Measurements from ENCODE around the gene KANSL2. TPM values are rescaled to one million over a fixed set of nuclear protein-coding genes. Genes with fewer than 3 reads are reported as not detected.
"Not testable (repeated sequence)": the region's sequence is repeated elsewhere in the genome, so short reads cannot be mapped to it uniquely, and the experiment has no call there.

Gene KANSL2
- total RNA-seq, 4 donors from 2014 or later: 69.0 to 107 (median 76.4) TPM

- DNase-seq (no peak), ATAC-seq (no peak)
- Histone ChIP-seq H3K27me3 (no peaks in the 10 kb centered on the region), H3K9me3 (no peaks in the 10 kb centered on the region), H3K4me1 (peaks cover 32 to 36% of the 10 kb centered on the region in 2 donors), H3K27ac (peak overlapping the region in 2 of 4 donors; percentile 96 to 99), H3K4me3 (peak overlapping the region; percentile 69 to 99 (median 81)), H3K36me3 (peaks cover 0 to 21% of the 10 kb centered on the region in 2 donors)
- in situ Hi-C loops (cut with MboI; ENCODE audit: low sequenced_read_pairs in 4 of 4) (no loop called here), intact Hi-C loops (cut with DNase I; ENCODE audit: low total_unique reads) (loop anchor here (2.0 to 5.0 kb wide), 2 partner anchors 34 to 331 kb away; partner anchors contain the start of genes CCNT1 and ZNF641)
- TF ChIP-seq POLR2A (IDR thresholded peaks at IDR 0.05) (no peak), CTCF (IDR thresholded peaks at IDR 0.05 in 4 of 5, conservative IDR thresholded peaks at IDR 0.05 in 1 of 5) (no peak)
These were observed 889 bp upstream of the KANSL2 start for GRCh38 chr12:48682927-48683326.

GRCh38 chr12:48682533-48682905 is 481 bp upstream of the KANSL2 start:
- intact Hi-C loops (cut with DNase I; ENCODE audit: low total_unique reads): loop anchor here (2.0 to 5.0 kb wide), 2 partner anchors 34 to 330 kb away; partner anchors contain the start of genes CCNT1 and ZNF641
- DNase-seq; H3K9me3 ChIP-seq; in situ Hi-C loops (cut with MboI; ENCODE audit: low sequenced_read_pairs in 4 of 4); ATAC-seq; H3K27me3 ChIP-seq: not testable (repeated sequence)
- Histone ChIP-seq H3K36me3 (peaks cover 0 to 21% of the 10 kb centered on the region in 2 donors), H3K4me1 (peaks cover 37 to 40% of the 10 kb centered on the region in 2 donors), H3K27ac (peak overlapping the region; percentile 88 to 99 (median 96)), H3K4me3 (peak overlapping the region; percentile 69 to 99 (median 81))

GRCh38 chr12:48681399-48681709 is 684 bp downstream of the KANSL2 start:
- Histone ChIP-seq H3K27ac (peak overlapping the region; percentile 88 to 99 (median 96)), H3K36me3 (peaks cover 0 to 26% of the 10 kb centered on the region in 2 donors), H3K27me3 (no peaks in the 10 kb centered on the region), H3K4me3 (peak overlapping the region; percentile 69 to 99 (median 90)), H3K9me3 (no peaks in the 10 kb centered on the region), H3K4me1 (peaks cover 48 to 52% of the 10 kb centered on the region in 2 donors)
- TF ChIP-seq POLR2A (IDR thresholded peaks at IDR 0.05): no peak
- no peak for TF ChIP-seq CTCF (IDR thresholded peaks at IDR 0.05 in 4 of 5, conservative IDR thresholded peaks at IDR 0.05 in 1 of 5)
- in situ Hi-C loops (cut with MboI; ENCODE audit: low sequenced_read_pairs in 4 of 4) (no loop called here), intact Hi-C loops (cut with DNase I; ENCODE audit: low total_unique reads) (loop anchor here (5.0 kb wide), 1 partner anchor 329 kb away; the partner anchor contains the start of gene ZNF641)
- DNase-seq (peak in 1 of 2 donors; percentile 36), ATAC-seq (peak; percentile 18 to 30)

GRCh38 chr12:48680861-48681260 is 1.2 kb downstream of the KANSL2 start:
- peak overlapping the region; percentile 88 to 99 (median 96) for H3K27ac ChIP-seq
- no peaks in the 10 kb centered on the region for H3K9me3 ChIP-seq
- peaks cover 49 to 55% of the 10 kb centered on the region in 2 donors for H3K4me1 ChIP-seq
- DNase-seq (no peak), ATAC-seq (no peak)
- in situ Hi-C loops (cut with MboI; ENCODE audit: low sequenced_read_pairs in 4 of 4): no loop called here
- peaks cover 0 to 31% of the 10 kb centered on the region in 2 donors for H3K36me3 ChIP-seq
- intact Hi-C loops (cut with DNase I; ENCODE audit: low total_unique reads): loop anchor here (5.0 kb wide), 1 partner anchor 329 kb away; the partner anchor contains the start of gene ZNF641
- H3K27me3 ChIP-seq: no peaks in the 10 kb centered on the region
- TF ChIP-seq POLR2A (IDR thresholded peaks at IDR 0.05): no peak
- no peak for TF ChIP-seq CTCF (IDR thresholded peaks at IDR 0.05 in 4 of 5, conservative IDR thresholded peaks at IDR 0.05 in 1 of 5)
- peak overlapping the region; percentile 69 to 99 (median 90) for H3K4me3 ChIP-seq

GRCh38 chr12:48678551-48679185 is 3.4 kb downstream of the KANSL2 start:
- H3K27me3 ChIP-seq: no peaks in the 10 kb centered on the region
- H3K4me3 ChIP-seq: peak overlapping the region in 3 of 4 donors; percentile 6 to 99 (median 90)
- ATAC-seq: no peak
- intact Hi-C loops (cut with DNase I; ENCODE audit: low total_unique reads): no loop called here
- in situ Hi-C loops (cut with MboI; ENCODE audit: low sequenced_read_pairs in 4 of 4): no loop called here
- H3K9me3 ChIP-seq: no peaks in the 10 kb centered on the region
- TF ChIP-seq CTCF (IDR thresholded peaks at IDR 0.05 in 4 of 5, conservative IDR thresholded peaks at IDR 0.05 in 1 of 5) (no peak), POLR2A (IDR thresholded peaks at IDR 0.05) (no peak)
- H3K27ac ChIP-seq: peak overlapping the region; percentile 88 to 99 (median 96)
- peaks cover 67 to 74% of the 10 kb centered on the region in 2 donors for H3K4me1 ChIP-seq
- DNase-seq: no peak
- H3K36me3 ChIP-seq: peaks cover 0 to 38% of the 10 kb centered on the region in 2 donors
